Hindlimb muscle (tissue), 1 donor: ENCODE data around the gene KIF3A. TPM values are rescaled to one million over a fixed set of nuclear protein-coding genes. Genes with fewer than 3 reads are reported as not detected.

ENCODE experiments used
- DNase-seq: peaks from one replicate; pipeline ENCODE4 v3.0.0-alpha.2; 2013
- polyA plus RNA-seq: library from polyadenylated mRNA; unstranded; fragments of 120-200 nt; gene quantifications from one replicate; pipeline ENCODE4 v1.2.1, GENCODE V29; 2013; ENCODE audit not compliant: insufficient read length

KIF3A gene
- polyA plus RNA-seq, 1 donor: 7.1 TPM

GRCh38 chr5:132677682-132678400, 59.5 kb downstream of the KIF3A start:
- no peak for DNase-seq

GRCh38 chr5:132677191-132677590, 60.2 kb downstream of the KIF3A start:
- DNase-seq: no peak

DNA sequence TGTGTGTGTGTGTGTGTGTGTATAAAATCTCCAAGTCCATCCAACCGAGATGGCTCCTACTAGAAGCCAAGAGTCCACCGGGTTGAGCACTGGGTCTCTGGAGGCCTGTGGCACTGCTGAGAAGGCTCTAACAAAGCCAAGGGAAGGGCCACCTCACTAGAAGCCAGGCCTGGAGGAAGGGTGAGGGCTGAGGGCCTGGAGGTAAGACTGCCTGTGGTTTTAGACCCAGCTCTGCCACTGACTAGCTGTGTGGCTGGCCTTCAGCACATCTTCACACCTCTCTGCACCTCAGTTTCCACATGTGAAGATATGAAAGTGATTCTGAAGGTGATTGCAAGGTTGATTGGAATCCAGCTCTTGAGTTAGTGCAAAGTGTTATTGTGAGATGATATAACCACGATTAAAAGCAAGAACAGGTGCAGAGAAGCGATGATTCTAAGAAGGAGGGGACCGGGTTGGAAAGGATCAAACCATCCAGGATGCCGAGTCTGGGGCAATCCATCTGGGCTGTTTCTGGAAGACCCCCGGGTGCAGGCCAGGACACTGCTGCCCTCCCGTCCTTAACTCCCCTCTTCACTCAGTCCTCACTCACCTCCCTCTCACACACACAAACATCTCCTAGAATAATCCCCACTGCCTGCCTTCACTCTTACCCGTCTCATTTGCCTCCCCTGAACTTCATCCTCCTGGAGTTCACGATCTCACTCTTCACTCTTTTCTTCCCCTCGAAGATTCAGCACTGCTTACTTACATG, 61.2 kb downstream of the KIF3A start:
- DNase-seq: no peak

DNA sequence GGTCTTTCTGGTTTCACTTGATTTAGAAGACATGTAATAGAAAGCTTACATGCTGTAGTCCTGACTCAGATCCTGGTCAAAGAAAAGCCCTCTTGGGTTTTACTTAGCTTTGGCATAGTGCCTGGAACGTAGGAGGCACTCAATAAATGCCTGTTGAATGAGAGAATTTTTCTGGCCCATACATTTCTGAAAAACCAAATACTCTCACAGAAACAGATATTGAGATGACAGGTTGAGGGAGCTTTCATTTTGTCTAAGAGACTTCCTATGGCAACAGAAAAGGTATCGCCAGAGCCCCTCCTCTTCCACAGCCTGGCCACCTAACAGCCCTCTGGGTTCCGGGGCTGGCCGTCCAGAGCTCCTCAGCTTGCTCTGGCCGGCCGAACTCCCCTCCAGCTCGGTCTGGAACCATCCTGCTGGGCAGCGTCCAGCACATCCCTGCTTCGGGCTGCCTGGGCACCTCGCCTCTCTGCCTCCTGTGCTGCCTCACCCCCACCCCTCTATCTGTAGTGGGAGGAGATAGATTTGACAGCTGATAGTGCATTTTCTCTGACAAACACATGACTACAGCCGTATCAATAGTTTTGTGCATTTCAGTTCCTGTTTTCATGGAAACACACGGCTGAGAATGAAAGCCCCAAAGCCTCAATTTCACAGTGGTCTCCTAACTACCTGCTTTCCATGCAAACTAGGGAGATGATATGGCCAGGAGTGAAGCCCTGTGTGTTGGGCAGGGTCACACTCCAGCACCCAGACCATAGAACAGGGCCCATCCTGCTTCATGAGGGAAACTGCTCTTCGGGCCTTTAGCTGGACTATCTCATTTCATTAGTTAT, 62.5 kb downstream of the KIF3A start:
- DNase-seq: no peak

- no peak for DNase-seq
Observed at GRCh38 chr5:132673939-132674630, 63.3 kb downstream of the KIF3A start, which contains the start of gene IL4. Gene IL4, plus strand, starts transcription at chr5:132673989. Its CDS starts 62 bp downstream, at chr5:132674051.

- no peak for DNase-seq
Observed at GRCh38 chr5:132673488-132673887, 63.9 kb downstream of the KIF3A start.

- no peak for DNase-seq
Observed at GRCh38 chr5:132671000-132671399, 66.3 kb downstream of the KIF3A start.

- no peak for DNase-seq
Observed at GRCh38 chr5:132669966-132670882, 67.1 kb downstream of the KIF3A start.

DNA sequence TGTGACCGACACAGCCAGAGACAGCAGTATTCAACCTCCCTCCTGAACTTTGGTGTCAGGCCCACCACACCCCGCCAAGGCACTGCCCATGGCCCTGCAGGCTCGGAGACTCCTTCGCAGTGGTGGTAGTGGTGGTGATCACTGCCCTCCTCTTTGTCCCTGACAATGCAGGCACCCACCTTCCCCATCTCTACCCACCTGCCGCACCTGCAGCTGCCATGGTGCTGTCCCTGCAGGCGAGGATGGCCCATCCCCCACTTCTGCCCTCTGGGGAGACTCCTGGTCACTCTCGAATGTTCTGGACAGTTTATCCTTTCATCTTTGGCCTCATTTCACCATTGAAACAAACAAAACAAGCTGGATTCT, 67.9 kb downstream of the KIF3A start:
- DNase-seq: no peak

GRCh38 chr5:132668706-132669454, 68.5 kb downstream of the KIF3A start:
- DNase-seq: no peak

- no peak for DNase-seq
Observed at GRCh38 chr5:132667761-132668705, 69.3 kb downstream of the KIF3A start.

GRCh38 chr5:132667309-132667708, 70.0 kb downstream of the KIF3A start:
- no peak for DNase-seq

GRCh38 chr5:132666310-132667123, 70.8 kb downstream of the KIF3A start:
- DNase-seq: no peak

- DNase-seq: no peak
Observed at GRCh38 chr5:132665574-132666080, 71.7 kb downstream of the KIF3A start.

DNA sequence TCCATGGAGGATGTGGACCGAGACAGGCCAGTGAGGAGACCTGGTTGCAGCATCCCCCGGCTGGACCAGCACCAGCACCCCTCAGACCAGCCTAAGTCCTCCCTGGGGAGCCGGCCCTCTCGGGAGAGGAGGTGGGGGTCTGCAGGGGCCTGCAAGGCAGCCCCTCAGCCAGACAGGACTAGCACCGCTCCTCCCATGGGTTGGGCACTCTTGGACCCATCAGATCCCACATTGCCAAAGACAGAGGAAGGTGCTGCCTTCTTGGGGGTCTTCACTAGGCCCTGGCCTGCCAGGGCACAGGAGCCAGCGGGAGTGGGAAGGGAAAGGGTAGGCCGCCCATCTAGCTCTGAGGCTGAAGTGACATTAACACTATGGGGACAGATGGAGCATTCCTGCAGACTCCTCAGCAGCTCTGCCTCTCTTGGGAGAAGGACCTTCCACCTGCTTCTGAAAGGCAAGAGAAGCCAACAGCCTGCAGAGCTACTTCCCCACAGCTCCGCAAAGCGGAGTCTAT, 72.6 kb downstream of the KIF3A start:
- DNase-seq: no peak

GRCh38 chr5:132663771-132664695, 73.3 kb downstream of the KIF3A start:
- no peak for DNase-seq
